ENCODE measurements around the gene NRCAM.

- TF ChIP-seq GABPA (IDR thresholded peaks at IDR 0.05; ENCODE audit: borderline replicate concordance, insufficient read depth, low read length) (no peak), POLR2A (IDR thresholded peaks at IDR 0.05; ENCODE audit: control extremely low read depth in 1 of 2, low read depth in 2 of 2, low read length in 2 of 2) (no peak), CTCF (IDR thresholded peaks at IDR 0.05; ENCODE audit: control extremely low read depth in 1 of 3, insufficient read depth in 1 of 3, low read depth in 1 of 3, low read length in 3 of 3) (no peak)
Observed at GRCh38 chr7:108232076-108232475, 224.2 kb downstream of the NRCAM start.

All from H1 (cell line).